NCI-H460 (cell line): ENCODE measurements around the gene PIP4K2C. TPM values are rescaled to one million over a fixed set of nuclear protein-coding genes. Genes with fewer than 3 reads are reported as not detected.
"Not testable (repeated sequence)": the region's sequence is repeated elsewhere in the genome, so short reads cannot be mapped to it uniquely, and the experiment has no call there.

ENCODE experiments used
- DNase-seq: peaks from one replicate; pipeline ENCODE4 v3.0.0-alpha.2; 2016; ENCODE audit warnings: low read depth; ENCODE audit errors: extremely low read depth
- total RNA-seq: library from RNA; depleted of rRNA; stranded (reverse); fragments of >200 nt; shearing (Covaris generic); gene quantifications from 2 replicates; pipeline ENCODE4 v1.2.3, GENCODE V29; 2014; rRNA removed

PIP4K2C gene
- total RNA-seq, 1 experiment from 2014 or later: 39.8 TPM

GRCh38 chr12:57630891-57631433, 40.0 kb downstream of the PIP4K2C start:
- no peak for DNase-seq

DNA sequence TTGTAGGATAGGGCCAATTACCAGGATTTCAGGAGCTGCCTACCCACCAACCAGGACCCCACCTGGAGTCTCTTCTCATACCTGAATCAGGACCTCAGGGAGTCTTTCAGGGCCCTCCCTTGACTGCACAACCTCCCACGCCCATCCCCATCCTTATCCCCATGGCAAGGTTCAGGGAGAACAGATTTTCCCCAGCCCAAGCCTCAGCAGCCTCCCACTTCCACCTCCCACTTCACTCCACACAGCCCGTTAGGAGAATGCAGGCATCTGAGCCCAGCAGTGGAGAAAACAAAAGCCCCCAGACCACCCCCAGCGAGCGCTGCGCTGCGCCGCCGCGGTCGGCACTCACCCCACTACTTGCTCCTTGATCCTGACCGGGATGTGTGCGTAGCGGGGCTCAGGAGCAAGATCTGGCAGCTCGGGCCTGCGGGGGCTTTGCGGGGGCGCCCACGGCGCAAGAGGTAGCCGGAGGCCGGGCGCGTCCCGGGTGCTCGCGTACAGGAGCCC, 40.6 kb downstream of the PIP4K2C start:
- no peak for DNase-seq

GRCh38 chr12:57632073-57632957, 41.3 kb downstream of the PIP4K2C start:
- DNase-seq: no peak

- peak; percentile 61 for DNase-seq
These were observed 42.2 kb downstream of the PIP4K2C start, which contains the start of gene B4GALNT1 for GRCh38 chr12:57632958-57633840. Gene B4GALNT1 (minus strand): TSS chr12:57633201. CDS start chr12:57632132, 1,069 bp downstream.

DNA sequence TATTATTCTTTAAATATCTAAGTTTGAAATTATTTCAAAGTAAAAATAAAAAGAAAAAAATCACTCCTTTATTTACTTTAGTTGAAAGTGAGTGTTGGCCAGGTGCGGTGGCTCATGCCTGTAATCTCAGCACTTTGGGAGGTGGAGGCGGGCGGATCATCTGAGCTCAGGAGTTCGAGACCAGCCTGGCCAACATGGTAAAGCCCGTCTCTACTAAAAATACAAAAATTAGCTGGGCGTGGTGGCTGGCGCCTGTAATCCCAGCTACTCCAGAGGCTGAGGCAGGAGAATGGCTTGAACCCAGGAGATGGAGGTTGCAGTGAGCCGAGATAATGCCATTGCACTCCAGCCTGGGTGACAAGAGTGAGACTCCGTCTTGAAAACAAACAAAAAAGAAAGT, 45.7 kb downstream of the PIP4K2C start:
- not testable (repeated sequence) for DNase-seq

- no peak for DNase-seq
These were observed 46.4 kb downstream of the PIP4K2C start for GRCh38 chr12:57637364-57637763.

- DNase-seq: no peak
These were observed 47.1 kb downstream of the PIP4K2C start for GRCh38 chr12:57638096-57638495.

DNA sequence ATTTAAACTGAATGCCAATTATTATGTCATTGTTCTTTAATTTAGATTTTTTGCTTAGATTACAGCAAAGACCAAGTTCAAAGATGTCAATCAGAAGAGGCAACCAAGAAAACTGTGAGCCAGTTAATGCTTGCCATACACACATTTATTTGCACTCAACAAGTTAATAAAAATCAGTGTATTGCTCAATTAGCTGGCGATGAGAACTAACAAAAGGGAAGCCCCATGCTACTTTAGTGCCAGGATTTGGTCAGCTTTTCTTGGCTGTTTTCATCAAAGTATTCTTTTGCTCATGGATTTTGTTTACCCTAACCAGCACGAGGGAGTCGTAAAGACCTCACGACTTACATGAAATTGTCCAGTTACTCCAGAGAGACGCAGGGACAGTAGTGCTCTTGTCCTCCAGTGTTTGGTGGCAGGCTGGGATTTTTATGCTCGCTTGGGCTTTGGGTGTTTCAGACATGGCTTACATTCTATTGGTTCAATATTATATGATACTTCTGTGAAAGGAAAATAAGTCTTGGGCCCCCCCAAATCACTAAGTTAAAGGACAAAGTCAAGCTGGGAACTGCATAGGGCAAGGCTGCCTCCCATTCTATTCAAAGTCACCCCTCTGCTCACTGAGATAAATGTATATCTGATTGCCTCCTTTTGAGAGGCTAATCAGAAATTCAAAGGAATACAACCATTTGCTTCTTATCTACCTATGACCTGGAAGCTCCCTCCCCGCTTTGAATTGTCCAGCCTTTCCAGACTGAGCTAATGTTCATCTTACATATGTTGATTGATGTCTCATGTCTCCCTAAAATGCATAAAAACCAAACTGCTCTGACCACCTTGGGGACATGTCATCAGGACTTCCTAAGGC, 49.4 kb downstream of the PIP4K2C start:
- no peak for DNase-seq

- no peak for DNase-seq
These were observed 50.9 kb downstream of the PIP4K2C start for GRCh38 chr12:57641699-57642442.

- not testable (repeated sequence) for DNase-seq
These were observed 55.1 kb downstream of the PIP4K2C start for GRCh38 chr12:57645990-57646658.

- not testable (repeated sequence) for DNase-seq
These were observed 55.7 kb downstream of the PIP4K2C start for GRCh38 chr12:57646659-57647049.

Other genes starting within 250 kb of the PIP4K2C start
- gene R3HDM2, start 160.1 kb upstream of the PIP4K2C start, total RNA-seq: 24.4 and 24.6 TPM in 2 replicates
- gene INHBC, start 156.4 kb upstream of the PIP4K2C start, total RNA-seq: not detected in 2 replicates
- gene INHBE, start 135.9 kb upstream of the PIP4K2C start, total RNA-seq: 1.3 and 2.2 TPM in 2 replicates
- 0.20 and 5.0 TPM in 2 replicates for gene GLI1, start 131.4 kb upstream of the PIP4K2C start, total RNA-seq
- gene ARHGAP9, start 111.3 kb upstream of the PIP4K2C start, total RNA-seq: not detected in 2 replicates
- 277 and 346 TPM in 2 replicates for gene MARS1, start 103.1 kb upstream of the PIP4K2C start, total RNA-seq
- 194 and 202 TPM in 2 replicates for gene DDIT3, start 70.7 kb upstream of the PIP4K2C start, total RNA-seq
- gene MBD6, start 68.4 kb upstream of the PIP4K2C start, total RNA-seq: 8.3 and 10.0 TPM in 2 replicates
- gene DCTN2, start 44.0 kb upstream of the PIP4K2C start, total RNA-seq: 72.8 and 76.1 TPM in 2 replicates
- 0.07 and 0.09 TPM in 2 replicates for gene KIF5A, start 41.1 kb upstream of the PIP4K2C start, total RNA-seq
- gene DTX3, start 13.6 kb downstream of the PIP4K2C start, total RNA-seq: 22.0 and 27.4 TPM in 2 replicates
- 9.2 and 13.1 TPM in 2 replicates for gene ARHGEF25, start 20.2 kb downstream of the PIP4K2C start, total RNA-seq
- 43.1 and 46.4 TPM in 2 replicates for gene B4GALNT1, start 42.0 kb downstream of the PIP4K2C start, total RNA-seq
- 214 and 232 TPM in 2 replicates for gene OS9, start 102.9 kb downstream of the PIP4K2C start, total RNA-seq
- 0.06 TPM in 1 of 2 replicates, not detected in the other for gene AGAP2, start 147.6 kb downstream of the PIP4K2C start, total RNA-seq
- 44.4 and 49.9 TPM in 2 replicates for gene TSPAN31, start 153.8 kb downstream of the PIP4K2C start, total RNA-seq
- 115 and 116 TPM in 2 replicates for gene CDK4, start 161.1 kb downstream of the PIP4K2C start, total RNA-seq
- gene MARCHF9, start 163.9 kb downstream of the PIP4K2C start, total RNA-seq: 3.6 and 3.8 TPM in 2 replicates
- 5.1 and 5.4 TPM in 2 replicates for gene CYP27B1, start 175.9 kb downstream of the PIP4K2C start, total RNA-seq
- gene METTL1, start 180.9 kb downstream of the PIP4K2C start, total RNA-seq: 14.2 and 23.3 TPM in 2 replicates
- gene EEF1AKMT3, start 181.4 kb downstream of the PIP4K2C start, total RNA-seq: 5.9 and 6.8 TPM in 2 replicates
- gene TSFM, start 191.6 kb downstream of the PIP4K2C start, total RNA-seq: 42.2 and 53.8 TPM in 2 replicates
- gene AVIL, start 227.5 kb downstream of the PIP4K2C start, total RNA-seq: 0.67 and 0.72 TPM in 2 replicates